ENCODE data around the gene PDE8A.

The PDE8A gene

GRCh38 chr15:85036716-85037115 lies 55.1 kb downstream of the PDE8A start:
- no peak for DNase-seq

GRCh38 chr15:85037641-85038040 lies 56.0 kb downstream of the PDE8A start:
- no peak for DNase-seq

GRCh38 chr15:85041230-85041629 lies 59.6 kb downstream of the PDE8A start:
- no peak for DNase-seq

- peak; percentile 11 for DNase-seq
Observed at GRCh38 chr15:85044251-85044853, 62.7 kb downstream of the PDE8A start.

- DNase-seq: no peak
Observed at GRCh38 chr15:85044894-85045293, 63.2 kb downstream of the PDE8A start.

GRCh38 chr15:85045615-85046014 lies 64.0 kb downstream of the PDE8A start:
- DNase-seq: no peak

- DNase-seq: no peak
Observed at GRCh38 chr15:85047271-85047948, 65.8 kb downstream of the PDE8A start.

GRCh38 chr15:85048430-85048829 lies 66.8 kb downstream of the PDE8A start:
- no peak for DNase-seq

GRCh38 chr15:85049805-85050204 lies 68.1 kb downstream of the PDE8A start:
- no peak for DNase-seq

- DNase-seq: no peak
Observed at GRCh38 chr15:85059734-85060133, 78.1 kb downstream of the PDE8A start.

GRCh38 chr15:85062560-85062959 lies 80.9 kb downstream of the PDE8A start:
- DNase-seq: no peak

GRCh38 chr15:85063088-85063487 lies 81.4 kb downstream of the PDE8A start:
- DNase-seq: no peak

GRCh38 chr15:85063522-85064079 lies 81.9 kb downstream of the PDE8A start:
- DNase-seq: no peak

- DNase-seq: no peak
Observed at GRCh38 chr15:85064710-85065109, 83.1 kb downstream of the PDE8A start.

GRCh38 chr15:85071061-85071460 lies 89.4 kb downstream of the PDE8A start:
- no peak for DNase-seq

- DNase-seq: no peak
Observed at GRCh38 chr15:85071504-85071903, 89.8 kb downstream of the PDE8A start.

- DNase-seq: no peak
Observed at GRCh38 chr15:85072917-85073316, 91.3 kb downstream of the PDE8A start.

- no peak for DNase-seq
Observed at GRCh38 chr15:85073556-85074194, 92.0 kb downstream of the PDE8A start.

- DNase-seq: no peak
Observed at GRCh38 chr15:85086855-85087254, 105.2 kb downstream of the PDE8A start.

GRCh38 chr15:85088300-85088699 lies 106.6 kb downstream of the PDE8A start:
- DNase-seq: no peak

GRCh38 chr15:85089929-85090597 lies 108.4 kb downstream of the PDE8A start:
- no peak for DNase-seq

GRCh38 chr15:85091990-85092389 lies 110.3 kb downstream of the PDE8A start:
- no peak for DNase-seq

- DNase-seq: no peak
Observed at GRCh38 chr15:85094685-85095084, 113.0 kb downstream of the PDE8A start.

- DNase-seq: no peak
Observed at GRCh38 chr15:85095566-85095965, 113.9 kb downstream of the PDE8A start.

Measured in NCI-H1694 (cell line).